Hematopoietic multipotent progenitor cell treated with erythropoietin and hydrocortisone succinate and interleukin-3 and kit ligand, for 8 days (in vitro differentiated cells): ENCODE measurements around the gene LIN37.

Source experiments
- DNase-seq: peaks from one replicate; pipeline ENCODE4 v3.0.0-alpha.2; 2015

LIN37 gene

GRCh38 chr19:35738021-35738886 is 10.1 kb upstream of the LIN37 start:
- no peak for DNase-seq

- DNase-seq, result no peak
These were observed 9.5 kb upstream of the LIN37 start for GRCh38 chr19:35738887-35739229.

GRCh38 chr19:35739275-35740107 is 8.9 kb upstream of the LIN37 start:
- DNase-seq, result no peak

GRCh38 chr19:35740108-35740422 is 8.3 kb upstream of the LIN37 start:
- no peak for DNase-seq

- peak; percentile 97 for DNase-seq
These were observed 7.8 kb upstream of the LIN37 start for GRCh38 chr19:35740423-35741202.

GRCh38 chr19:35741203-35741515 is 7.2 kb upstream of the LIN37 start:
- no peak for DNase-seq

- peak; percentile 30 for DNase-seq
These were observed 6.2 kb upstream of the LIN37 start, which contains the start of gene IGFLR1 for GRCh38 chr19:35742121-35742724. TSS of gene IGFLR1 (minus strand) at chr19:35742452. CDS start at chr19:35741180, 1,272 bp downstream.

GRCh38 chr19:35743640-35744429 is 4.5 kb upstream of the LIN37 start:
- no peak for DNase-seq

GRCh38 chr19:35744430-35745327 is 3.7 kb upstream of the LIN37 start:
- DNase-seq, result peak; percentile 98

- DNase-seq, result peak; percentile 100
These were observed 2.9 kb upstream of the LIN37 start, which contains the start of the genes PSENEN and U2AF1L4 for GRCh38 chr19:35745328-35746086. TSS of gene PSENEN (plus strand) at chr19:35745651. CDS start at chr19:35745931, 280 bp downstream. TSS of gene U2AF1L4 (minus strand) at chr19:35745418. CDS start at chr19:35745391, 27 bp downstream.

- no peak for DNase-seq
These were observed 2.3 kb upstream of the LIN37 start for GRCh38 chr19:35746087-35746462.

GRCh38 chr19:35746531-35746930 is 1.8 kb upstream of the LIN37 start:
- no peak for DNase-seq

- no peak for DNase-seq
These were observed 1.8 kb downstream of the LIN37 start for GRCh38 chr19:35750167-35750566.

- no peak for DNase-seq
These were observed 3.7 kb downstream of the LIN37 start for GRCh38 chr19:35751839-35752745.

- no peak for DNase-seq
These were observed 4.5 kb downstream of the LIN37 start for GRCh38 chr19:35752746-35753350.

- DNase-seq, result no peak
These were observed 5.4 kb downstream of the LIN37 start for GRCh38 chr19:35753634-35754369.

- no peak for DNase-seq
These were observed 6.2 kb downstream of the LIN37 start for GRCh38 chr19:35754370-35755130.
